ENCODE measurements around the gene PRPF38A. TPM values are rescaled to one million over a fixed set of nuclear protein-coding genes. Genes with fewer than 3 reads are reported as not detected.

PRPF38A gene
- total RNA-seq, 1 donor from 2014 or later = 31.8 TPM

- Histone ChIP-seq H3K4me3 (ENCODE audit: insufficient read depth, low read depth, low read length) (no peak overlapping the region), H3K4me2 (ENCODE audit: low read length) (no peak overlapping the region), H2AFZ (ENCODE audit: low read depth, low read length) (no peak overlapping the region), H3K27ac (ENCODE audit: low read depth, low read length) (no peak overlapping the region), H3K9me3 (ENCODE audit: insufficient read depth, low read depth, low read length) (no peaks in the 10 kb centered on the region), H4K20me1 (ENCODE audit: insufficient read depth, low read length) (no peaks in the 10 kb centered on the region), H3K36me3 (ENCODE audit: insufficient read depth, low read length) (peaks cover 69% of the 10 kb centered on the region), H3K79me2 (ENCODE audit: insufficient read depth, low read length) (peaks cover 5% of the 10 kb centered on the region), H3K9ac (ENCODE audit: low read length) (no peak overlapping the region), H3K4me1 (ENCODE audit: insufficient read depth, low read length) (no peaks in the 10 kb centered on the region), H3K27me3 (ENCODE audit: insufficient read depth, low read length) (no peaks in the 10 kb centered on the region)
- no peak for TF ChIP-seq EZH2 (IDR thresholded peaks at IDR 0.05; ENCODE audit: insufficient read depth, low read length)
- TF ChIP-seq CTCF (IDR thresholded peaks at IDR 0.05; ENCODE audit: insufficient read depth, low read depth, low read length) = no peak
- no peak overlapping the region for H3K4me3 Mint-ChIP-seq (ENCODE audit: unreplicated experiment)
- FAIRE-seq (no peak), DNase-seq (ENCODE audit: low read depth) (no peak)
- H3K27ac Mint-ChIP-seq (ENCODE audit: unreplicated experiment) = no peak overlapping the region
- no peaks in the 10 kb centered on the region for H3K4me1 Mint-ChIP-seq (ENCODE audit: low read depth, unreplicated experiment)
- peaks cover 16% of the 10 kb centered on the region for H3K36me3 Mint-ChIP-seq (ENCODE audit: low read depth, unreplicated experiment)
- H3K27me3 Mint-ChIP-seq (ENCODE audit: low read depth, unreplicated experiment) = no peaks in the 10 kb centered on the region
- H3K9me3 Mint-ChIP-seq (ENCODE audit: unreplicated experiment) = no peaks in the 10 kb centered on the region
Measured at GRCh38 chr1:52416811-52417210, 12.4 kb downstream of the PRPF38A start.

- no peak for FAIRE-seq
- TF ChIP-seq EZH2 (IDR thresholded peaks at IDR 0.05; ENCODE audit: insufficient read depth, low read length) = no peak
- TF ChIP-seq CTCF (IDR thresholded peaks at IDR 0.05; ENCODE audit: insufficient read depth, low read depth, low read length) = no peak
- H3K36me3 ChIP-seq (ENCODE audit: insufficient read depth, low read length) = peaks cover 51% of the 10 kb centered on the region
Measured at GRCh38 chr1:52420713-52421112, 16.3 kb downstream of the PRPF38A start.

GRCh38 chr1:52423055-52423454 is 18.7 kb downstream of the PRPF38A start:
- TF ChIP-seq CTCF (IDR thresholded peaks at IDR 0.05; ENCODE audit: insufficient read depth, low read depth, low read length) (no peak), EZH2 (IDR thresholded peaks at IDR 0.05; ENCODE audit: insufficient read depth, low read length) (no peak)
- H3K9me3 ChIP-seq (ENCODE audit: insufficient read depth, low read depth, low read length) = no peaks in the 10 kb centered on the region
- Mint-ChIP-seq H3K4me3 (ENCODE audit: unreplicated experiment) (no peak overlapping the region), H3K4me1 (ENCODE audit: low read depth, unreplicated experiment) (peaks cover 20% of the 10 kb centered on the region), H3K9me3 (ENCODE audit: unreplicated experiment) (no peaks in the 10 kb centered on the region), H3K36me3 (ENCODE audit: low read depth, unreplicated experiment) (peaks cover 2% of the 10 kb centered on the region), H3K27ac (ENCODE audit: unreplicated experiment) (no peak overlapping the region), H3K27me3 (ENCODE audit: low read depth, unreplicated experiment) (no peaks in the 10 kb centered on the region)
- H3K4me2 ChIP-seq (ENCODE audit: low read length) = no peak overlapping the region
- H3K4me3 ChIP-seq (ENCODE audit: insufficient read depth, low read depth, low read length) = no peak overlapping the region
- peaks cover 35% of the 10 kb centered on the region for H3K36me3 ChIP-seq (ENCODE audit: insufficient read depth, low read length)
- H3K4me1 ChIP-seq (ENCODE audit: insufficient read depth, low read length) = peaks cover 11% of the 10 kb centered on the region
- no peak overlapping the region for H3K27ac ChIP-seq (ENCODE audit: low read depth, low read length)
- H3K9ac ChIP-seq (ENCODE audit: low read length) = no peak overlapping the region
- FAIRE-seq (no peak), DNase-seq (ENCODE audit: low read depth) (no peak)
- no peaks in the 10 kb centered on the region for H3K27me3 ChIP-seq (ENCODE audit: insufficient read depth, low read length)
- peaks cover 3% of the 10 kb centered on the region for H4K20me1 ChIP-seq (ENCODE audit: insufficient read depth, low read length)
- H3K79me2 ChIP-seq (ENCODE audit: insufficient read depth, low read length) = peaks cover 7% of the 10 kb centered on the region
- H2AFZ ChIP-seq (ENCODE audit: low read depth, low read length) = no peak overlapping the region

More at GRCh38 chr1:52420713-52421112, 16.3 kb downstream of the PRPF38A start:
- Histone ChIP-seq H3K4me1 (ENCODE audit: insufficient read depth, low read length) (peaks cover 1% of the 10 kb centered on the region), H2AFZ (ENCODE audit: low read depth, low read length) (no peak overlapping the region), H3K79me2 (ENCODE audit: insufficient read depth, low read length) (peaks cover 7% of the 10 kb centered on the region), H3K9ac (ENCODE audit: low read length) (no peak overlapping the region), H3K4me2 (ENCODE audit: low read length) (no peak overlapping the region), H3K9me3 (ENCODE audit: insufficient read depth, low read depth, low read length) (no peaks in the 10 kb centered on the region), H4K20me1 (ENCODE audit: insufficient read depth, low read length) (no peaks in the 10 kb centered on the region), H3K27me3 (ENCODE audit: insufficient read depth, low read length) (no peaks in the 10 kb centered on the region), H3K4me3 (ENCODE audit: insufficient read depth, low read depth, low read length) (no peak overlapping the region), H3K27ac (ENCODE audit: low read depth, low read length) (no peak overlapping the region)
- H3K27ac Mint-ChIP-seq (ENCODE audit: unreplicated experiment) = no peak overlapping the region
- no peak for DNase-seq (ENCODE audit: low read depth)
- no peaks in the 10 kb centered on the region for H3K27me3 Mint-ChIP-seq (ENCODE audit: low read depth, unreplicated experiment)
- H3K9me3 Mint-ChIP-seq (ENCODE audit: unreplicated experiment) = no peaks in the 10 kb centered on the region
- peaks cover 10% of the 10 kb centered on the region for H3K4me1 Mint-ChIP-seq (ENCODE audit: low read depth, unreplicated experiment)
- peaks cover 5% of the 10 kb centered on the region for H3K36me3 Mint-ChIP-seq (ENCODE audit: low read depth, unreplicated experiment)
- H3K4me3 Mint-ChIP-seq (ENCODE audit: unreplicated experiment) = no peak overlapping the region

Measured in astrocyte (in vitro differentiated cells and primary cell).